MM.1S (cell line): Measurements from ENCODE around the gene NSL1.
"Not testable (repeated sequence)": the region's sequence is repeated elsewhere in the genome, so short reads cannot be mapped to it uniquely, and the experiment has no call there.

Experiments
- CTCF ChIP-seq: fragments of 300-600 bp; sonication (generic); IDR thresholded peaks from 2 replicates; pipeline ENCODE4 v1.5.1; 2016; ENCODE audit warnings: antibody characterized with exemption, low read length, mixed read lengths
- EZH2 ChIP-seq: fragments of 300-600 bp; sonication (generic); optimal IDR thresholded peaks from 2 replicates; pipeline ENCODE3; 2017; ENCODE audit warnings: low read depth, mild to moderate bottlenecking, antibody characterized with exemption, low read length, mixed read lengths
- EZH2phosphoT487 ChIP-seq: fragments of 300-600 bp; sonication (generic); IDR thresholded peaks from 2 replicates; pipeline ENCODE4 v1.6.1; 2018; ENCODE audit warnings: antibody characterized with exemption, low read length

- not testable (repeated sequence) for TF ChIP-seq CTCF, EZH2, EZH2phosphoT487
Observed at GRCh38 chr1:212764718-212765281, 26.8 kb downstream of the NSL1 start.
